Nephron progenitor cell (in vitro differentiated cells): ENCODE results near the gene TMPRSS13.

ENCODE experiments used
- DNase-seq: peaks from one replicate; pipeline ENCODE4 v3.0.0; 2021
- H3K27ac Mint-ChIP-seq: 2 replicates; pipeline ENCODE4 v1.8.0; 2021; ENCODE audit warnings: mild to moderate bottlenecking, moderate library complexity, mixed read lengths
- H3K27me3 Mint-ChIP-seq: 2 replicates; pipeline ENCODE4 v1.8.0; 2021; ENCODE audit warnings: mild to moderate bottlenecking, low read depth, mixed read lengths; ENCODE audit not compliant: poor library complexity
- H3K36me3 Mint-ChIP-seq: 2 replicates; pipeline ENCODE4 v1.8.0; 2021; ENCODE audit warnings: low read depth, mixed read lengths
- H3K4me1 Mint-ChIP-seq: 2 replicates; pipeline ENCODE4 v1.8.0; 2021; ENCODE audit warnings: mixed read lengths
- H3K4me3 Mint-ChIP-seq: 2 replicates; pipeline ENCODE4 v1.8.0; 2021; ENCODE audit warnings: mild to moderate bottlenecking, moderate library complexity, mixed read lengths
- H3K9me3 Mint-ChIP-seq: 2 replicates; pipeline ENCODE4 v1.8.0; 2021; ENCODE audit warnings: mild to moderate bottlenecking, moderate library complexity, mixed read lengths
- CTCF ChIP-seq: fragments of 200-600 bp; sonication (generic); IDR thresholded peaks from 2 replicates; pipeline ENCODE4 v1.5.0; 2021; ENCODE audit warnings: antibody characterized with exemption

The TMPRSS13 gene

GRCh38 chr11:117941163-117941707 lies 12.0 kb upstream of the TMPRSS13 start:
- H3K27ac Mint-ChIP-seq: no peak overlapping the region
- TF ChIP-seq CTCF: no peak
- DNase-seq: no peak
- H3K36me3 Mint-ChIP-seq: no peaks in the 10 kb centered on the region
- H3K4me1 Mint-ChIP-seq: no peaks in the 10 kb centered on the region
- no peak overlapping the region for H3K4me3 Mint-ChIP-seq
- H3K9me3 Mint-ChIP-seq: peaks cover 6% of the 10 kb centered on the region
- H3K27me3 Mint-ChIP-seq: peaks cover 29% of the 10 kb centered on the region

DNA sequence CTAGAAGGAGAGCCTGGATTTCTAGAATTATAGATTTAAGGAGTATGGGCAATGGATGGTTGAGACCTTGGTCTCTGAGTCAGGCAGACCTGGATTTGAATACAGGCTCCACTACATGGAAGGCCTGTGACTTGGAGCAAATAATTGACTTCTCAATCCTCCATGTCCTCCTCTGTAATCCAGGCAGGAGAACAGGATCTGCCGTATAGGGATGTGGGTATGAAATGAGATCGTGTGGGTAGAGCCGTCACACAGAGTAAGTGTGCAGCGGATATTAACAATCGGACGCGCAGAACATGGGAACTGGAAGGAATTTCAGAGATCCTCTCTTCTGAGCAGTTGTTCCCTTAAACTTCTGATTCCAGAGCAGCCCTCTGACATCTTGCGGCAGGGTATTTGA lies 11.5 kb upstream of the TMPRSS13 start:
- Mint-ChIP-seq H3K9me3 (peaks cover 6% of the 10 kb centered on the region), H3K36me3 (no peaks in the 10 kb centered on the region), H3K27me3 (peaks cover 29% of the 10 kb centered on the region), H3K27ac (no peak overlapping the region), H3K4me3 (no peak overlapping the region), H3K4me1 (no peaks in the 10 kb centered on the region)
- no peak for TF ChIP-seq CTCF
- DNase-seq: no peak

DNA sequence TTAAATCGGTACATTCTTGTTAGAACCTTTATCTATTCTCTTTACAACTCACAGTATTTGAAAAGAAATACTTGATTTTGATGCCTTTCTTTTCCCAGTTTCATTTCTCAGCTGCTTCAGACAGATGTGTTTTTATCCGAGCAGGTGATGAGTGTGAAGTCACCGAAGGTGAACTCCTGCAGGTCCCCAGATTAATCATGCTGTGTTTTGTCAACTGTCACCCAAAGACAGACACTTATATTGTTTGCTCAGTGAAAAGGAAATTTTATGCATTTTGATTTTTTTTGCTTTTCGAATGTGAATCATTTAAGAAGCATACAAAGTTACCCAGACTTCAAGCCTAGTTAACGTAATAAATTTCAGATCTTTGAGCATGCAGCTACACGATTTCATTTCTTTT lies 7.8 kb upstream of the TMPRSS13 start:
- no peak for DNase-seq
- peaks cover 22% of the 10 kb centered on the region for H3K27me3 Mint-ChIP-seq
- no peaks in the 10 kb centered on the region for H3K9me3 Mint-ChIP-seq
- H3K27ac Mint-ChIP-seq: no peak overlapping the region
- no peaks in the 10 kb centered on the region for H3K36me3 Mint-ChIP-seq
- peaks cover 14% of the 10 kb centered on the region for H3K4me1 Mint-ChIP-seq
- no peak for TF ChIP-seq CTCF
- no peak overlapping the region for H3K4me3 Mint-ChIP-seq

- Mint-ChIP-seq H3K36me3 (no peaks in the 10 kb centered on the region), H3K4me3 (no peak overlapping the region), H3K4me1 (peaks cover 20% of the 10 kb centered on the region), H3K27ac (no peak overlapping the region), H3K27me3 (peaks cover 24% of the 10 kb centered on the region), H3K9me3 (no peaks in the 10 kb centered on the region)
- no peak for TF ChIP-seq CTCF
- no peak for DNase-seq
Observed at GRCh38 chr11:117934526-117935307, 5.5 kb upstream of the TMPRSS13 start.

GRCh38 chr11:117933930-117934329 lies 4.7 kb upstream of the TMPRSS13 start:
- no peak for TF ChIP-seq CTCF
- Mint-ChIP-seq H3K36me3 (no peaks in the 10 kb centered on the region), H3K9me3 (no peaks in the 10 kb centered on the region), H3K27me3 (peaks cover 28% of the 10 kb centered on the region), H3K4me1 (peaks cover 24% of the 10 kb centered on the region), H3K4me3 (no peak overlapping the region), H3K27ac (no peak overlapping the region)
- no peak for DNase-seq

DNA sequence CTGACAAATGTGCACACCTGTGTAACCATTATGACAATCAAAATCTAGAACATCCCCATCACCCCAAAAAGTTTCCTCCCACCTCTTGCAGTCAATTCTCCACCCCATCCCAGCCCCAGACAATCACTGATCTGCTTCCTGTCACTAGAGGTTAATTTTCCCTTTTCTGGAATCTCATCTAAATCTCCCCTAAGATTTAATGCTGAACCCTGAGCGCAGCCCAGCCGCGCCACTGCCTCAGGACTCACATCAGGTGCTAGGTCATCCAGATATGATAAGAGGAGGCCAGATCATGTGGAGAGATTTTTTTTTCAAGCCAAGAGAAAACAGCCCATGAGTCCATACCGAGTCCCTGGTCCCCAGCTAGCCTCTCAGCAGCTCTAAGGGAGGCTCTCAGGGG lies 4.3 kb upstream of the TMPRSS13 start:
- H3K36me3 Mint-ChIP-seq: no peaks in the 10 kb centered on the region
- H3K27ac Mint-ChIP-seq: no peak overlapping the region
- peaks cover 28% of the 10 kb centered on the region for H3K27me3 Mint-ChIP-seq
- H3K9me3 Mint-ChIP-seq: no peaks in the 10 kb centered on the region
- H3K4me3 Mint-ChIP-seq: no peak overlapping the region
- TF ChIP-seq CTCF: no peak
- no peak for DNase-seq
- peaks cover 29% of the 10 kb centered on the region for H3K4me1 Mint-ChIP-seq
